ENCODE results near the gene TMX4. TPM values are rescaled to one million over a fixed set of nuclear protein-coding genes. Genes with fewer than 3 reads are reported as not detected.

Gene TMX4
- total RNA-seq, 1 experiment from 2014 or later: 11.7 TPM

GRCh38 chr20:7937328-7937727 lies 82.2 kb downstream of the TMX4 start:
- Histone ChIP-seq H4K5ac (ENCODE audit: insufficient read length, low read depth, low read length) (no peak overlapping the region), H2BK5ac (ENCODE audit: insufficient read length, low read length) (no peak overlapping the region), H3K27ac (ENCODE audit: insufficient read length, low read depth, low read length) (no peak overlapping the region), H4K20me1 (ENCODE audit: control insufficient read depth, insufficient read depth, insufficient read length) (no peaks in the 10 kb centered on the region), H3K9me3 (ENCODE audit: control insufficient read depth, low read depth, low read length) (no peaks in the 10 kb centered on the region), H2BK20ac (ENCODE audit: low read depth, low read length, poor library complexity, severe bottlenecking) (no peak overlapping the region), H3K23me2 (ENCODE audit: insufficient read length, low read depth, low read length, poor library complexity, severe bottlenecking) (no peaks in the 10 kb centered on the region), H3K4me2 (ENCODE audit: insufficient read depth, insufficient read length, low read length) (no peak overlapping the region), H3K9ac (ENCODE audit: extremely low read depth, insufficient read length, low read length) (no peak overlapping the region), H4K8ac (replicated peaks; ENCODE audit: insufficient read length, low read depth, low read length) (no peak overlapping the region), H4K91ac (ENCODE audit: insufficient read length, low read depth, low read length) (no peak overlapping the region), H3K14ac (ENCODE audit: insufficient read depth, low read length) (no peak overlapping the region), H2BK120ac (ENCODE audit: low read depth, low read length, poor library complexity, severe bottlenecking) (no peak overlapping the region), H3K4ac (ENCODE audit: low read depth, low read length) (no peak overlapping the region), H2BK12ac (ENCODE audit: insufficient read length, low read depth, low read length) (no peak overlapping the region), H3K56ac (ENCODE audit: insufficient read length, low read depth, low read length) (no peak overlapping the region), H3K23ac (ENCODE audit: insufficient read length, low read depth, low read length) (no peak overlapping the region), H3T11ph (ENCODE audit: low read length) (no peak overlapping the region), H3K79me1 (ENCODE audit: insufficient read depth, low read depth, low read length, poor library complexity, severe bottlenecking) (no peaks in the 10 kb centered on the region), H2BK15ac (ENCODE audit: low read depth, low read length) (no peak overlapping the region), H3K4me1 (ENCODE audit: insufficient read depth, low read length) (no peaks in the 10 kb centered on the region), H3K79me2 (ENCODE audit: insufficient read depth, low read length) (no peaks in the 10 kb centered on the region), H2AK5ac (ENCODE audit: insufficient read length, low read length) (no peak overlapping the region), H2AFZ (ENCODE audit: low read length) (no peak overlapping the region), H3K27me3 (ENCODE audit: insufficient read depth, low read length) (no peaks in the 10 kb centered on the region), H3K18ac (ENCODE audit: insufficient read length, low read depth, low read length) (no peak overlapping the region)
- Mint-ChIP-seq H3K27ac (no peak overlapping the region), H3K27me3 (ENCODE audit: low read depth) (peaks cover 2% of the 10 kb centered on the region; the same call in 1 of the 2 replicates), H3K4me3 (no peak overlapping the region), H3K4me1 (peaks cover 4 to 5% of the 10 kb centered on the region in 2 experiments), H3K36me3 (ENCODE audit: insufficient read depth in 1 of 3, low read depth in 3 of 3) (peaks cover 3 to 12% (median 8%) of the 10 kb centered on the region in 3 experiments; a peak in 6 of 7 replicates), H3K9me3 (peaks cover 10 to 14% of the 10 kb centered on the region in 2 experiments)
- no peak for TF ChIP-seq CTCF (conservative IDR thresholded peaks at IDR 0.05)
- no CpG with 5 or more reads among the region's 3 CpGs for WGBS (ENCODE audit: extremely low coverage, insufficient read length, low lambda C conversion rate)
- DNase-seq: no peak
